SK-N-MC (cell line): ENCODE results near the gene CLEC2D.
"Not testable (repeated sequence)": the region's sequence is repeated elsewhere in the genome, so short reads cannot be mapped to it uniquely, and the experiment has no call there.

Experiments used
- DNase-seq: peaks from one replicate; pipeline ENCODE4 v3.0.0-alpha.2; 2011; ENCODE audit warnings: low read depth, low spot score
- H3K27ac ChIP-seq: fragments of 200-600 bp; sonication (generic); 2 replicates; pipeline ENCODE4 v1.5.1; 2016; ENCODE audit warnings: mixed run types
- H3K36me3 ChIP-seq: fragments of 200-600 bp; sonication (generic); 2 replicates; pipeline ENCODE4 v1.6.1; 2017; ENCODE audit warnings: antibody characterized with exemption, low read length, mixed read lengths; ENCODE audit not compliant: insufficient read depth
- H3K4me3 ChIP-seq: fragments of 200-600 bp; sonication (generic); 2 replicates; pipeline ENCODE4 v1.5.1; 2016
- H3K9ac ChIP-seq: fragments of 200-600 bp; sonication (generic); 2 replicates; pipeline ENCODE4 v1.8.0; 2017; ENCODE audit warnings: mixed run types, mixed read lengths; ENCODE audit not compliant: insufficient read length
- H3K9me3 ChIP-seq: fragments of 200-600 bp; sonication (generic); 2 replicates; pipeline ENCODE4 v1.6.1; 2017; ENCODE audit warnings: low read depth, mild to moderate bottlenecking, antibody characterized with exemption, low read length, moderate library complexity, mixed read lengths
- EZH2 ChIP-seq: fragments of 200-600 bp; sonication (generic); IDR thresholded peaks from one replicate; pipeline ENCODE4 v1.6.1; 2017; ENCODE audit warnings: antibody characterized with exemption
- FOXP2 ChIP-seq: optimal IDR thresholded peaks from 2 replicates; pipeline ENCODE3; 2011; ENCODE audit warnings: mild to moderate bottlenecking, moderate library complexity; ENCODE audit not compliant: insufficient read depth; ENCODE audit errors: extremely low read length, control extremely low read depth
- POLR2AphosphoS5 ChIP-seq: IDR thresholded peaks from 2 replicates; pipeline ENCODE4 v1.6.1; 2012; ENCODE audit warnings: mild to moderate bottlenecking, low read depth, low read length, borderline replicate concordance

Gene CLEC2D

GRCh38 chr12:9687228-9687627, 17.7 kb downstream of the CLEC2D start:
- H3K36me3 ChIP-seq: peaks cover 41% of the 10 kb centered on the region
- no peak for DNase-seq
- no peak overlapping the region for H3K4me3 ChIP-seq
- TF ChIP-seq POLR2AphosphoS5 (no peak), FOXP2 (no peak), EZH2 (no peak)
- peaks cover 3% of the 10 kb centered on the region; the same call in 1 of the 2 replicates for H3K9me3 ChIP-seq
- H3K9ac ChIP-seq: no peak overlapping the region
- no peak overlapping the region for H3K27ac ChIP-seq

- TF ChIP-seq FOXP2: no peak
- no peak for TF ChIP-seq POLR2AphosphoS5
- no peak for TF ChIP-seq EZH2
- Histone ChIP-seq H3K9me3 (peaks cover 6% of the 10 kb centered on the region; the same call in 1 of the 2 replicates), H3K27ac (no peak overlapping the region), H3K9ac (no peak overlapping the region), H3K36me3 (peaks cover 60% of the 10 kb centered on the region), H3K4me3 (no peak overlapping the region)
- no peak for DNase-seq
Observed at GRCh38 chr12:9692909-9693308, 23.4 kb downstream of the CLEC2D start.

- H3K9ac ChIP-seq: no peak overlapping the region
- no peak overlapping the region for H3K4me3 ChIP-seq
- peaks cover 46% of the 10 kb centered on the region for H3K36me3 ChIP-seq
- no peak overlapping the region for H3K27ac ChIP-seq
- no peak for DNase-seq
- H3K9me3 ChIP-seq: peaks cover 4% of the 10 kb centered on the region; the same call in 1 of the 2 replicates
- no peak for TF ChIP-seq EZH2
- TF ChIP-seq POLR2AphosphoS5: no peak
- no peak for TF ChIP-seq FOXP2
Observed at GRCh38 chr12:9694241-9694640, 24.7 kb downstream of the CLEC2D start.

GRCh38 chr12:9695150-9695549, 25.6 kb downstream of the CLEC2D start:
- peaks cover 37% of the 10 kb centered on the region for H3K36me3 ChIP-seq
- not testable (repeated sequence) for H3K4me3 ChIP-seq, H3K27ac ChIP-seq, H3K9me3 ChIP-seq, DNase-seq, H3K9ac ChIP-seq

GRCh38 chr12:9695661-9696060, 26.1 kb downstream of the CLEC2D start:
- H3K36me3 ChIP-seq: peaks cover 33% of the 10 kb centered on the region
- not testable (repeated sequence) for DNase-seq, H3K9ac ChIP-seq, H3K27ac ChIP-seq, H3K4me3 ChIP-seq, H3K9me3 ChIP-seq

GRCh38 chr12:9697619-9698018, 28.1 kb downstream of the CLEC2D start:
- no peak for TF ChIP-seq FOXP2
- TF ChIP-seq POLR2AphosphoS5: no peak
- TF ChIP-seq EZH2: no peak
- H3K36me3 ChIP-seq: peaks cover 27% of the 10 kb centered on the region

GRCh38 chr12:9698681-9699080, 29.2 kb downstream of the CLEC2D start:
- no peak for TF ChIP-seq FOXP2
- TF ChIP-seq POLR2AphosphoS5: no peak
- no peak for TF ChIP-seq EZH2
- Histone ChIP-seq H3K27ac (no peak overlapping the region), H3K9me3 (peaks cover 3% of the 10 kb centered on the region; the same call in 1 of the 2 replicates), H3K9ac (no peak overlapping the region), H3K4me3 (no peak overlapping the region), H3K36me3 (peaks cover 20% of the 10 kb centered on the region)
- DNase-seq: no peak

More at GRCh38 chr12:9697619-9698018, 28.1 kb downstream of the CLEC2D start:
- no peak for DNase-seq
- peaks cover 3% of the 10 kb centered on the region; the same call in 1 of the 2 replicates for H3K9me3 ChIP-seq
- no peak overlapping the region for H3K4me3 ChIP-seq
- H3K9ac ChIP-seq: no peak overlapping the region
- no peak overlapping the region for H3K27ac ChIP-seq

GRCh38 chr12:9699269-9699897, 29.9 kb downstream of the CLEC2D start:
- Histone ChIP-seq H3K27ac (no peak overlapping the region), H3K9ac (no peak overlapping the region), H3K36me3 (peaks cover 15% of the 10 kb centered on the region), H3K4me3 (no peak overlapping the region), H3K9me3 (peaks cover 3% of the 10 kb centered on the region; the same call in 1 of the 2 replicates)
- DNase-seq: no peak
- TF ChIP-seq FOXP2 (no peak), POLR2AphosphoS5 (no peak), EZH2 (no peak)
